ENCODE data around the gene AAR2. TPM values are rescaled to one million over a fixed set of nuclear protein-coding genes. Genes with fewer than 3 reads are reported as not detected.

AAR2 gene
- total RNA-seq, 3 donors from 2014 or later (not counting 1 experiment from before 2014, with no cell fraction given): 22.6 to 26.5 (median 25.6) TPM

- TF ChIP-seq, protein P1, sequence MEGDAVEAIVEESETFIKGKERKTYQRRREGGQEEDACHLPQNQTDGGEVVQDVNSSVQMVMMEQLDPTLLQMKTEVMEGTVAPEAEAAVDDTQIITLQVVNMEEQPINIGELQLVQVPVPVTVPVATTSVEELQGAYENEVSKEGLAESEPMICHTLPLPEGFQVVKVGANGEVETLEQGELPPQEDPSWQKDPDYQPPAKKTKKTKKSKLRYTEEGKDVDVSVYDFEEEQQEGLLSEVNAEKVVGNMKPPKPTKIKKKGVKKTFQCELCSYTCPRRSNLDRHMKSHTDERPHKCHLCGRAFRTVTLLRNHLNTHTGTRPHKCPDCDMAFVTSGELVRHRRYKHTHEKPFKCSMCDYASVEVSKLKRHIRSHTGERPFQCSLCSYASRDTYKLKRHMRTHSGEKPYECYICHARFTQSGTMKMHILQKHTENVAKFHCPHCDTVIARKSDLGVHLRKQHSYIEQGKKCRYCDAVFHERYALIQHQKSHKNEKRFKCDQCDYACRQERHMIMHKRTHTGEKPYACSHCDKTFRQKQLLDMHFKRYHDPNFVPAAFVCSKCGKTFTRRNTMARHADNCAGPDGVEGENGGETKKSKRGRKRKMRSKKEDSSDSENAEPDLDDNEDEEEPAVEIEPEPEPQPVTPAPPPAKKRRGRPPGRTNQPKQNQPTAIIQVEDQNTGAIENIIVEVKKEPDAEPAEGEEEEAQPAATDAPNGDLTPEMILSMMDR (IDR thresholded peaks at IDR 0.05): no peak
- Histone ChIP-seq H3K27ac (ENCODE audit: low read length) (no peak overlapping the region), H3K4me3 (ENCODE audit: low read length) (no peak overlapping the region), H3K27me3 (ENCODE audit: control insufficient read depth, insufficient read depth, low read length) (no peaks in the 10 kb centered on the region), H3K9me3 (ENCODE audit: control insufficient read depth, insufficient read depth, low read length) (no peaks in the 10 kb centered on the region), H3K36me3 (ENCODE audit: control insufficient read depth, insufficient read depth, low read length) (no peaks in the 10 kb centered on the region), H3K4me1 (ENCODE audit: control insufficient read depth, insufficient read depth, low read length) (no peaks in the 10 kb centered on the region)
- Mint-ChIP-seq H3K27me3 (ENCODE audit: low read depth in 2 of 2) (peaks cover 0 to 9% of the 10 kb centered on the region in 2 donors), H3K36me3 (no peaks in the 10 kb centered on the region), H3K27ac (no peak overlapping the region), H3K4me1 (peaks cover 4 to 9% of the 10 kb centered on the region in 2 donors), H3K9me3 (no peaks in the 10 kb centered on the region), H3K4me3 (no peak overlapping the region)
- ATAC-seq (no peak), DNase-seq (no peak)
- intact Hi-C loops (cut with micrococcal nuclease): no loop called here
- WGBS (ENCODE audit: insufficient coverage): 83% methylated on average over 16 of the region's 16 CpGs
Measured at GRCh38 chr20:36218380-36219064, 17.8 kb upstream of the AAR2 start.

DNA sequence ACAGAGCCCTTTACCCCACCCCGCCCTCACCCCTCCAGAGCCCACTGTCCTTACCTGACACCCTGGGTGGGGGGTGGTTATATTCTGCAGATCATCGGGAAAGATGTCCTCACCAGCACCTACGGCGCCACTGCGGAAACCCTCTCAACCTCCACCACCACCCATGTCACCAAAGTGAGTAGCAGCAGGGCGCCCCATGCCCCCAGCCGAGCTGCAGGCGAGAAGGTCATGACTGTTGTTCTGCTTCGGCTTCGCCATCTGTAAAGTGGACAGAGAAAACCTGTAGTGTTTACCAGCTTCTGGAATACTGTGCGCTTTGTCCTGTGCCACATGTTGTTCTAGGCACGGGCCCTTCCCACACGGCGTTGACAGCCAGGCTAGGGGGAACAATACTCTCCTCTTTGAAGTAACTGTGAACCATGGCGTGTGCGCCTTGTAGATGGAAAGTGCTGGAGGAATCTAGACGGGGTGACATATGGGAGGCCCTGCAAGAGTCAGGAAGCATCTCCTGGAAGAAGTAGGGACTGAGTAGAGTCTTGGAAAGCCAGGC lies 16.5 kb upstream of the AAR2 start:
- no peaks in the 10 kb centered on the region for H3K27me3 ChIP-seq (ENCODE audit: control insufficient read depth, insufficient read depth, low read length)
- no peaks in the 10 kb centered on the region for H3K36me3 Mint-ChIP-seq
- WGBS (ENCODE audit: insufficient coverage): 94% methylated on average over 15 of the region's 17 CpGs
- no peaks in the 10 kb centered on the region for H3K36me3 ChIP-seq (ENCODE audit: control insufficient read depth, insufficient read depth, low read length)
- H3K9me3 Mint-ChIP-seq: no peaks in the 10 kb centered on the region
- no peaks in the 10 kb centered on the region for H3K4me1 ChIP-seq (ENCODE audit: control insufficient read depth, insufficient read depth, low read length)
- no peak overlapping the region for H3K27ac Mint-ChIP-seq
- DNase-seq (no peak), ATAC-seq (no peak)
- no peaks in the 10 kb centered on the region for H3K9me3 ChIP-seq (ENCODE audit: control insufficient read depth, insufficient read depth, low read length)
- intact Hi-C loops (cut with micrococcal nuclease): no loop called here
- no peak overlapping the region for H3K27ac ChIP-seq (ENCODE audit: low read length)
- H3K27me3 Mint-ChIP-seq (ENCODE audit: low read depth in 2 of 2): peaks cover 0 to 9% of the 10 kb centered on the region in 2 donors
- H3K4me3 Mint-ChIP-seq: no peak overlapping the region
- TF ChIP-seq, protein P1 (IDR thresholded peaks at IDR 0.05): no peak
- no peak overlapping the region for H3K4me3 ChIP-seq (ENCODE audit: low read length)
- H3K4me1 Mint-ChIP-seq: peaks cover 4 to 9% of the 10 kb centered on the region in 2 donors

GRCh38 chr20:36225666-36226065 lies 10.6 kb upstream of the AAR2 start:
- no peaks in the 10 kb centered on the region for H3K9me3 ChIP-seq (ENCODE audit: control insufficient read depth, insufficient read depth, low read length)
- Mint-ChIP-seq H3K27me3 (ENCODE audit: low read depth in 2 of 2) (peaks cover 10 to 16% of the 10 kb centered on the region in 2 donors), H3K4me3 (no peak overlapping the region), H3K36me3 (no peaks in the 10 kb centered on the region), H3K27ac (no peak overlapping the region), H3K4me1 (no peaks in the 10 kb centered on the region), H3K9me3 (no peaks in the 10 kb centered on the region)
- H3K36me3 ChIP-seq (ENCODE audit: control insufficient read depth, insufficient read depth, low read length): no peaks in the 10 kb centered on the region
- H3K27ac ChIP-seq (ENCODE audit: low read length): no peak overlapping the region
- intact Hi-C loops (cut with micrococcal nuclease): no loop called here
- TF ChIP-seq, protein P1 (IDR thresholded peaks at IDR 0.05): no peak
- no peaks in the 10 kb centered on the region for H3K27me3 ChIP-seq (ENCODE audit: control insufficient read depth, insufficient read depth, low read length)
- ATAC-seq: no peak
- WGBS (ENCODE audit: insufficient coverage): 84% methylated on average over 7 of the region's 7 CpGs
- no peaks in the 10 kb centered on the region for H3K4me1 ChIP-seq (ENCODE audit: control insufficient read depth, insufficient read depth, low read length)
- no peak for DNase-seq
- no peak overlapping the region for H3K4me3 ChIP-seq (ENCODE audit: low read length)

Data from natural killer cell (primary cell).